Measurements from ENCODE around the gene DPYD.

Gene DPYD

DNA sequence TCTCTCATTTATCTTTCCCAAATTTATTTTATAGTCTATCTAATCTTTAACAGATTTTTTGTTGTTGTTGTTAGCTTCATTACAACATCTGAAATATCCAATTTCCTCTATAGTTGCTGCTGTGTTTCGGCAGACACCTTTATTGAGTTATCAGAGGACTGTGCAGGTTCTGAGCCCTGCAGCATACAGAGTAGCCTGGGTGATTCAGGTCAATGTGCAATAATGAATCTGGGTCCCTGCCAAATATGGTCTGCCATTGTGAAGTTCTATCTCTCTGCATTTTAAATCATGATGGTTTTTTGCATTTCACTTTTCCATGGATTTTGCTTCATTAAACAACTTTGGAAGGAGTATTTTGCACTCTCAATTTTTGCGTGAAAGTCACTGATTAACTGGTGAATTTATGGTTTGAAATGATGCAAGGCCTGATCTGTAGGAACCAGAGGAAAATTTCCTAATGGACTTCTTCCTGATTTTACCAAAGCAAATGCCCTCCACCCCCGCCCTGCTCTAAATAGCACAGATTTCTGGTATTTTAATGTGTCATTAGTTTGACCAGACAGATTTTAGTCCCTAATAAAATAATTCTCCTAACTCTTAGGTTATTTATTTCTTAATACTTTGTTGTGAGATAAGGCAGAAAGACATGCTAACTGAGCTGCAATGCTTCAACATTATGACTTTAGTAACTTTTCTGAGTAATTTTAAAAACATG, 797.0 kb downstream of the DPYD start:
- no peak for DNase-seq

DNA sequence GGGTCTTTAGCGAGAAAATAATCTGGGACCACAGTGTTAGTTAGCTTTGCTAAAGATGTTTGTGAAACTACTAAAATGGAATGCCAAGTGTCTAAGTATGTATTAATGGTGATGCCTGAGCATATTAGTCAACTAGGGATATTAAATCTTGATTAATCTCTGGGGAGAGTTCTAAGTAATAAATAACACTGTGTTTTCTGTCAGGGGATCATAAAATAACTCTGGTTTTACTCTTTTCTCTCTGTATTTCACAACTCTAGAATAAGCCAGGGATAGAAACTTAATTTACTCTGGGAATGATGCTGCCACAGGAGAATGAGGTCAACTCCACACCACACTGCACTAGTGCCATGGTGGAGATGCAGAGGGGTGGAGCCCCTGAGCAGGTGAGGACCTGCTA, 800.0 kb downstream of the DPYD start:
- no peak for DNase-seq

- DNase-seq: no peak
These were observed 801.3 kb downstream of the DPYD start for GRCh38 chr1:97119260-97120158.

DNA sequence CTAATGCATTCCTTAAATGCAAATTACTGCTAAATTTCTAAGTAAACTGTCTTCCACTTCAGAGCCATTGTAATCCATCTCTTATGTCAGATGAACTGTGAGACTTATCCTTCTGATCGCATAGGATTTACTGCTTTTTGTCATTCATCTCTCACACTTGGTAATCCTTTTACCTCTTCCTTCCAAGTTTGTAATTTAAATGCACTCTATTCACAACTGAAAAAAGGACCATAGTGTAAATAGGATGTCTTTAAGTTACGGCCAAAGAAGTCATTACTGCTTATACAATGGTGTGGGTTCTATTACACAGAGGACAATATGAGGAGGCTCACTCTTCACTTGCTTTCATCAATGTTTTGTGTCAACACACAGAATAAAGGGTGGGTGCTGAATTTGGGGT, 806.0 kb downstream of the DPYD start:
- DNase-seq: no peak

- DNase-seq: no peak
These were observed 808.4 kb downstream of the DPYD start for GRCh38 chr1:97112442-97112841.

DNA sequence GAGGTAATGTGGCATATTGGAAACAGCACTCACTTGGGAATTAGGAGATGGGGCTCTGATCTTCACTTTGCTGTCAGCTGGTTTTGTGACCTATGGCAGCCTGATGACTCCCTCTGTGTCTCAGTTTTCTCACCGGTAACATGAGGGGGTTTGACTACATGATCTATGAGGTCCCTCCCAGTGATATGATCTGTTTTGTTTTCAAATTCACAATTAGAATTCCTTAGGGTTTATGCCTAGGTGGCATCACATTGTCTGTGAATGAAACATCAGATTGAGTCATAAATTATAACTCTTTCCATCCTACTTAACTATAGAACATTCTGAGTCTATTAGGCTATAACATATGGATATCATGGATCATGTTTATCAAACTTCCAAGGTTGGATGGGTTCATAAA, 812.7 kb downstream of the DPYD start:
- DNase-seq: no peak

- DNase-seq: no peak
These were observed 815.3 kb downstream of the DPYD start for GRCh38 chr1:97105531-97105930.

- DNase-seq: no peak
These were observed 819.3 kb downstream of the DPYD start for GRCh38 chr1:97101509-97101908.

GRCh38 chr1:97097404-97097925, 823.4 kb downstream of the DPYD start:
- DNase-seq: no peak

- no peak for DNase-seq
These were observed 825.1 kb downstream of the DPYD start for GRCh38 chr1:97095764-97096163.

GRCh38 chr1:97094247-97094972, 826.4 kb downstream of the DPYD start:
- no peak for DNase-seq

DNA sequence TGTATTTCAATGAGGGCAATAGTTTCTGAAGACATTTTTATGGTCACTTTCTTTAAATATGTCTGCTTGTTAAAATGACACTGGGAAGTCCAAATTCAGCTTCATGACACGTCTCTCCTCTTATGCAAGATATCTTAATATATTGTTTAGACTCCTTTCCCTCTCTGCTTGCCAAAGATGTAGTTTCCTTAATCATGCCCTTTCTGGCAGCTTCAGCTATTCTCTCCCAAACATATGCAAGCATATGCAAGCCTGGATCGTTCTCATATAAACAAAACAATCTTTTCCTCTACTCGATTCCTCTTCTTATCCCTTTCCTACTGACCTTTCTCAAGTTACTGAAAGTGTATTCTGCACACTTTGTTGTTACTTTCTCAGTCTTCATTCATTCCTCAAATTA, 827.1 kb downstream of the DPYD start:
- no peak for DNase-seq

DNA sequence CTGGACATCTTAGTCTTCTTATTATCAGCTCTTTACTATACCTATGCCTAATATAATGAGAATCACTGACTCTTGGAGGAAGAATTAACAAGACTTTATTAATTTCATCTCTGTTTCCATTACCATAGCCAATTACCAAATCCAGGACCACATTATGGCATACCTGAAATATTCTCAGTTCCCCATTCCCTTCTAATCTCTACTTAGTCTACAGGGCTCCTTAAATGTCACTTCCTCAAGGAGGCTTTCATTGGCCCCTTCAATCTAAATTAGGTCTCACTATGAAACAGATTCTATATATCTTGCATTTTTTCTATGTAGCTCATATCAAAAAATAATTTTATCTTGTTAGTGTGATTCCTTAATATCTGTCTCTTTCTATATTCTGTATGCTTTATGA, 828.0 kb downstream of the DPYD start:
- DNase-seq: no peak

GRCh38 chr1:97091679-97092078, 829.2 kb downstream of the DPYD start:
- DNase-seq: no peak

DNA sequence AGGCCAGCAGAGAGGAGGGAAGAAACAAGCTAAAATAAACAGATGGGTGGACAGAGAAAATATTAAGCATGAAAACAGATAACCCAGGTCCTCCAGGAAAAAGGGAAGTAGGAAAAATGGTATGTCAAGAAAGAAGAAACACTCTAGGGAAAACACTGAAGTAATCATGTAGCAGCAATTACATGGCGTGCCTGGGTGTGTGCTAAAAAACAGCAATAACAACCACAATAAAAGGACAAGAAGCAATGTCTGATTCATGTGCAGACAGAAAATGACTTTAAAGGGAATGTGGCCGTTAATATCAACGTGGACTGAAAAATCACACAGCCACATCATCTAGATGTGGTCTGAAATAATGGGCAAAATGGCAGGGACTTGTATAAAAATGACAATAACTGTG, 829.6 kb downstream of the DPYD start:
- DNase-seq: no peak

- no peak for DNase-seq
These were observed 830.1 kb downstream of the DPYD start for GRCh38 chr1:97090725-97091124.

- DNase-seq: no peak
These were observed 831.7 kb downstream of the DPYD start for GRCh38 chr1:97089173-97089572.

DNA sequence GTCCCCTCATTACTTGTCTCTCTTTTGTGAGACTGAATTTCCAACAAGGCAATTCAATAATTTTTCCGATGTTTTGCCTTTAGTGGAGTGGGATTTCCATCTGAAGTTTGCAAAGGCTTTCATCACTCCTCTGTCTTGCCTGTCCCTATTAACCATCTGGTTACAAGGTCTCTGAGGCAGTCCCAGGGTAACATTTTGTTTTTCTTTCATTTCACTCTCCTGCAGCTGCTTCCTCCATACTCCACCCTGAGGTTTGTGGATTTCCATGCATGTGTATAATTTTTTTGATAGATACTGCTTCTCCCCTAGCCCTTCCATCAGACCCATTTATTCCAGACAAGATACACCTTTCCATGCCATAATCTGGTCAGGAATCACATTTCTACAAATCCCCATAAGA, 832.4 kb downstream of the DPYD start:
- DNase-seq: no peak

- DNase-seq: no peak
These were observed 836.3 kb downstream of the DPYD start for GRCh38 chr1:97084546-97084945.

GRCh38 chr1:97082160-97082848, 838.5 kb downstream of the DPYD start:
- no peak for DNase-seq

- no peak for DNase-seq
These were observed 842.0 kb downstream of the DPYD start for GRCh38 chr1:97078872-97079271.

DNA sequence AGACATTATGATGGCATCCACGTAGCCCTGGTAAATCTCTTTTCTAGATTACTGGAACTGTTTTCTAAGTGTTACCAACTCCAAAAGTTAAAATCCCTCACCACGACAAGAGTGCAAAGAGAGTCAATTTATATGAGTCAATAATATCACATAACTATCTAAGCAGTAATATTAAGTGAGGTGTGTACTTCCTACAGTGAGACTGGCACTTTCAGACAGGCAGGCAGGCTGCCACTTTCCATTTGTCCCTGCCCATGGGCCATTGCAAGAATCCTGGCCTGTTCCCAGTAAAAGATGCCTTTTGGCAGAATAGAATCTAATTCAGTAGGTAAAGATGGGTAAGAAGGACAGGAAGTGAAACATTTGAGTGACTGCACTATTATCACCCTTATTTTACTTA, 843.6 kb downstream of the DPYD start:
- DNase-seq: no peak

DNA sequence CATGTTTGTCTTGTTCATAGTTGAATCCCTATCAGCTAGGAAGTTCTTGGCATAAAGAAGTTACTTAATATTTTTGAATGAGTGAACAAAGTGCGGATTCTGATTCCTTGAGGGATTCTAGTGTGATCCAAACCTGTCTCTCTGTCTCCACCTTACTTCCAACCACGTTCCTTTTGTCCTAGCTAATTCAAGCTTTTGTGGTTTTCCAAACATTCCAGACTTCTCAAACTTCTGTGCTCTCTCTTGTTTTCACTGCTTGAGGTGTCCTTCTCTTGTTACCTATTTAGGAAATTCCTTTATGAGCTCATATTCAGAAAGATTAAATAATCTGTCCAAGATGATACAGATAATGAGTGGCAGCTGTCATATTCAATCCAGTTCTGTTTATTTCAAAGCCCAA, 846.1 kb downstream of the DPYD start:
- no peak for DNase-seq

All from stimulated activated CD4-positive, alpha-beta T cell treated with anti-CD3 and anti-CD28 coated beads, Interleukin-1b, Interleukin-23, amount 100 ng/mL, for 48 hours (primary cell).